Thyroid gland (tissue), 4 donors: ENCODE data around the gene LRFN5.

Experiments
- POLR2A ChIP-seq, 2 donors: fragments of 450-650 bp; IDR thresholded peaks; one replicate each; pipeline ENCODE4 v1.6.1; 2017; ENCODE audit warnings: antibody characterized with exemption in 2 of 2, mild to moderate bottlenecking in 2 of 2, moderate library complexity in 1 of 2
- TF ChIP-seq, protein P1 (sequence below), 6 experiments: fragments of 200-600 bp in 3 of 6; fragments of 450-650 bp in 3 of 6; sonication (generic) in 3 of 6; IDR thresholded peaks; one replicate each; pipeline ENCODE4 v1.5.1; 2016 to 2019; ENCODE audit warnings: antibody characterized with exemption in 6 of 6, mild to moderate bottlenecking in 2 of 6, inconsistent platforms in 1 of 6, moderate library complexity in 1 of 6

- TF ChIP-seq POLR2A (IDR thresholded peaks at IDR 0.05), result no peak
- TF ChIP-seq, protein P1, sequence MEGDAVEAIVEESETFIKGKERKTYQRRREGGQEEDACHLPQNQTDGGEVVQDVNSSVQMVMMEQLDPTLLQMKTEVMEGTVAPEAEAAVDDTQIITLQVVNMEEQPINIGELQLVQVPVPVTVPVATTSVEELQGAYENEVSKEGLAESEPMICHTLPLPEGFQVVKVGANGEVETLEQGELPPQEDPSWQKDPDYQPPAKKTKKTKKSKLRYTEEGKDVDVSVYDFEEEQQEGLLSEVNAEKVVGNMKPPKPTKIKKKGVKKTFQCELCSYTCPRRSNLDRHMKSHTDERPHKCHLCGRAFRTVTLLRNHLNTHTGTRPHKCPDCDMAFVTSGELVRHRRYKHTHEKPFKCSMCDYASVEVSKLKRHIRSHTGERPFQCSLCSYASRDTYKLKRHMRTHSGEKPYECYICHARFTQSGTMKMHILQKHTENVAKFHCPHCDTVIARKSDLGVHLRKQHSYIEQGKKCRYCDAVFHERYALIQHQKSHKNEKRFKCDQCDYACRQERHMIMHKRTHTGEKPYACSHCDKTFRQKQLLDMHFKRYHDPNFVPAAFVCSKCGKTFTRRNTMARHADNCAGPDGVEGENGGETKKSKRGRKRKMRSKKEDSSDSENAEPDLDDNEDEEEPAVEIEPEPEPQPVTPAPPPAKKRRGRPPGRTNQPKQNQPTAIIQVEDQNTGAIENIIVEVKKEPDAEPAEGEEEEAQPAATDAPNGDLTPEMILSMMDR (IDR thresholded peaks at IDR 0.05), result no peak
These were observed 298.8 kb downstream of the LRFN5 start for GRCh38 chr14:41905394-41905964.
